Activated T-cell treated with anti-CD3 and anti-CD28 coated beads for 48 hours (primary cell): ENCODE data around the gene PFN1.
"Not testable (repeated sequence)": the region's sequence is repeated elsewhere in the genome, so short reads cannot be mapped to it uniquely, and the experiment has no call there.

Experiments used
- DNase-seq: peaks from one replicate; pipeline ENCODE4 v3.0.0-alpha.2; 2020; ENCODE audit warnings: low read depth

Gene PFN1

GRCh38 chr17:4921320-4921719 lies 27.0 kb downstream of the PFN1 start:
- no peak for DNase-seq

GRCh38 chr17:4920351-4921048 lies 27.8 kb downstream of the PFN1 start:
- no peak for DNase-seq

- no peak for DNase-seq
Observed at GRCh38 chr17:4919511-4920047, 28.8 kb downstream of the PFN1 start.

- not testable (repeated sequence) for DNase-seq
Observed at GRCh38 chr17:4914551-4914950, 33.8 kb downstream of the PFN1 start.

GRCh38 chr17:4913994-4914393 lies 34.3 kb downstream of the PFN1 start:
- DNase-seq = no peak

- DNase-seq = peak; percentile 70
Observed at GRCh38 chr17:4908711-4909496, 39.4 kb downstream of the PFN1 start.

GRCh38 chr17:4908301-4908700 lies 40.0 kb downstream of the PFN1 start:
- no peak for DNase-seq

GRCh38 chr17:4906642-4907041 lies 41.7 kb downstream of the PFN1 start:
- not testable (repeated sequence) for DNase-seq

- DNase-seq = peak; percentile 67
Observed at GRCh38 chr17:4903051-4903818, 45.1 kb downstream of the PFN1 start, which contains the start of gene CHRNE. Gene CHRNE, minus strand, starts transcription at chr17:4903098. Its CDS starts 35 bp downstream, at chr17:4903063.

- no peak for DNase-seq
Observed at GRCh38 chr17:4902540-4902939, 45.8 kb downstream of the PFN1 start.

GRCh38 chr17:4901648-4902344 lies 46.5 kb downstream of the PFN1 start:
- DNase-seq = no peak

GRCh38 chr17:4901108-4901647 lies 47.2 kb downstream of the PFN1 start:
- no peak for DNase-seq

GRCh38 chr17:4900231-4901107 lies 47.9 kb downstream of the PFN1 start:
- DNase-seq = peak; percentile 33

GRCh38 chr17:4899341-4900230 lies 48.7 kb downstream of the PFN1 start, which contains the start of gene C17orf107:
Gene C17orf107, plus strand, starts transcription at chr17:4899536. Its CDS starts 227 bp downstream, at chr17:4899763.
- peak; percentile 96 for DNase-seq

GRCh38 chr17:4898927-4899326 lies 49.4 kb downstream of the PFN1 start:
- DNase-seq = no peak

- DNase-seq = no peak
Observed at GRCh38 chr17:4898351-4898750, 50.0 kb downstream of the PFN1 start.

GRCh38 chr17:4897785-4898184 lies 50.5 kb downstream of the PFN1 start:
- DNase-seq = no peak

- DNase-seq = no peak
Observed at GRCh38 chr17:4897198-4897687, 51.1 kb downstream of the PFN1 start.
